ENCODE data around the gene WDR59.
"Not testable (repeated sequence)": the region's sequence is repeated elsewhere in the genome, so short reads cannot be mapped to it uniquely, and the experiment has no call there.

DNA sequence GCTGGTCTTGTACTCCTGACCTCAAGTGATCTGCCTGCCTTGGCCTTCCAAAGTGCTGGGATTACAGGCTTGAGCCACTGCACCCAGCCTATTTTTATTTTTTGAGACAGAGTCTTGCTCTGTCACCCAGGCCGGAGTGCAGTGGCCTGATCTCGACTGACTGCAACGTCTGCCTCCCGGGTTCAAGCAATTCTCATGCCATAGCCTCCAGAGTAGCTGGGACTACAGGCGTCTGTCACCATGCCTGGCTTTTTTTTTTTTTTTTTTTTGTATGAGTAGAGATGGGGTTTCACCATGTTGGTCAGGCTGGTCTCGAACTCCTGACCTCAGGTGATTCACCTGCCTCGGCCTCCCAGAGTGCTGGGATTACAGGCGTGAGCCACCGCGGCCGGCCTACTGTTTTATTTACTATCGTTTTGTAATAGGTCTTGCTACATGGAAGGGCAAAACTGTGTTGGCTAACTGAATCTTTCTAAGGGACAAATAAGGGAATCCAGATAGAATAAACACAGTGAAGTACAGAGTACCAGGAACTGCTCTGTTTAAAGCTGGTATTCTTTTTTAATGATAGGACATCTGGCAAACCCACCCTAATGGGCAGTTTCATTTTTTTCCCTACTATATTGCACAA is 31.6 kb upstream of the WDR59 start:
- not testable (repeated sequence) for TF ChIP-seq POLR2A, CTCF, EP300 (IDR thresholded peaks at IDR 0.05)
- TF ChIP-seq POLR2AphosphoS5 (IDR thresholded peaks at IDR 0.05): peak in 1 of 4 donors; percentile 9
